K562 (cell line): ENCODE measurements around the gene PODXL. TPM values are rescaled to one million over a fixed set of nuclear protein-coding genes. Genes with fewer than 3 reads are reported as not detected.

Experiments
- ATAC-seq: fragments of 200-7000 bp; cut with Tn5 transposase; 3 replicates; pipeline ENCODE4 v1.9.1; 2020; ENCODE audit warnings: moderate library complexity
- BruUV-seq: library from RNA; stranded (reverse); fragments of 400-500 nt; replicated peaks from 2 replicates; lab custom pipeline; 2021; lab: Mats Ljungman, UMichigan
- CTCF ChIA-PET: fragments of 300-600 bp; formaldehyde crosslinking; extraction: SDS; loops from one replicate; lab custom pipeline; 2021; ENCODE audit warnings: low intra/inter-chr PET ratio; lab: Yijun Ruan, JAX
- POLR2A ChIA-PET: fragments of 300-600, 350-650 bp; sonication (Branson Sonifier 250); formaldehyde crosslinking; extraction: SDS; loops from one replicate; lab custom pipeline; 2021; ENCODE audit warnings: antibody characterized with exemption, inconsistent platforms; lab: Yijun Ruan, JAX
- DNase-seq, 4 experiments: peaks; one replicate each; pipeline versions ENCODE4 v3.0.0 to v3.0.0-alpha.2; 2011 to 2018; ENCODE audit warnings: low spot score in 3 of 4, mixed read lengths in 3 of 4; ENCODE audit errors: extremely low read depth in 1 of 4
- FAIRE-seq: peaks from 2 replicates; lab custom pipeline; 2011; peaks lifted over from hg19 to GRCh38; lab: Jason Lieb, UNC
- H2AFZ ChIP-seq: 2 replicates; pipeline ENCODE4 v1.6.0; 2011; ENCODE audit warnings: low read depth, low read length, control low read depth, inconsistent platforms
- H3K27ac ChIP-seq: fragments of 200-600 bp; 3 replicates; pipeline ENCODE4 v1.8.0; 2011; ENCODE audit warnings: low read depth, mild to moderate bottlenecking, control low read depth, inconsistent platforms, low read length, moderate library complexity, mixed read lengths; ENCODE audit errors: extremely low read depth
- H3K27me3 ChIP-seq, 2 experiments: fragments of 300-600 bp in 1 of 2; 2 replicates in 1 of 2; 3 replicates in 1 of 2; pipeline versions ENCODE4 v1.6.0 to v1.8.0; 2011; ENCODE audit warnings: inconsistent platforms in 2 of 2, low read length in 2 of 2, mild to moderate bottlenecking in 1 of 2, mixed read lengths in 1 of 2, moderate library complexity in 1 of 2; ENCODE audit not compliant: control insufficient read depth in 2 of 2, insufficient read depth in 2 of 2
- H3K36me3 ChIP-seq: fragments of 300-600 bp; 3 replicates; pipeline ENCODE4 v1.8.0; 2011; ENCODE audit warnings: mild to moderate bottlenecking, low read length, inconsistent platforms; ENCODE audit not compliant: control insufficient read depth, insufficient read depth
- H3K4me1 ChIP-seq, 2 experiments: fragments of 200-600 bp in 1 of 2; replicated peaks in 1 of 2; 2 replicates in 1 of 2; 3 replicates in 1 of 2; pipeline versions ENCODE4 v1.5.1 to v1.8.0; 2011; ENCODE audit warnings: inconsistent platforms in 2 of 2, low read length in 2 of 2, mild to moderate bottlenecking in 1 of 2, mixed read lengths in 1 of 2, moderate library complexity in 1 of 2; ENCODE audit not compliant: control insufficient read depth in 2 of 2, insufficient read depth in 2 of 2
- H3K4me2 ChIP-seq: 2 replicates; pipeline ENCODE4 v1.6.1; 2011; ENCODE audit warnings: low read length, control low read depth, inconsistent platforms, mixed read lengths; ENCODE audit not compliant: insufficient read depth
- H3K4me3 ChIP-seq: fragments of 200-600 bp; sonication (generic), shearing (Covaris generic); 2 replicates; pipeline ENCODE4 v1.5.1; 2016; ENCODE audit warnings: control low read depth, inconsistent platforms
- H3K79me2 ChIP-seq: fragments of 200-600 bp; 3 replicates; pipeline ENCODE4 v1.8.0; 2011; ENCODE audit warnings: low read length, inconsistent platforms; ENCODE audit not compliant: control insufficient read depth, insufficient read depth
- H3K9ac ChIP-seq, 2 experiments: 2 replicates each; pipeline versions ENCODE4 v1.6.0 to v1.6.1; 2011; ENCODE audit warnings: low read depth in 2 of 2, low read length in 2 of 2, control low read depth in 1 of 2, inconsistent platforms in 1 of 2, mild to moderate bottlenecking in 1 of 2, mixed read lengths in 1 of 2; ENCODE audit not compliant: insufficient read depth in 1 of 2
- H3K9me1 ChIP-seq: one replicate; pipeline ENCODE4 v1.6.0; 2011; ENCODE audit warnings: inconsistent platforms, mild to moderate bottlenecking, low read length, moderate library complexity; ENCODE audit not compliant: control insufficient read depth, insufficient read depth
- H3K9me3 ChIP-seq: replicated peaks from 2 replicates; pipeline ENCODE4 v1.5.1; 2011; ENCODE audit warnings: low read depth, low read length, inconsistent platforms; ENCODE audit not compliant: control insufficient read depth, insufficient read depth
- H4K20me1 ChIP-seq: replicated peaks from 2 replicates; pipeline ENCODE4 v1.6.1; 2011; ENCODE audit warnings: low read length, inconsistent platforms, mixed read lengths; ENCODE audit not compliant: control insufficient read depth, insufficient read depth
- DIDO1 ChIP-seq: fragments of 450-650 bp; IDR thresholded peaks from 2 replicates; pipeline ENCODE4 v1.6.1; 2016; ENCODE audit warnings: low read depth, missing biosample characterization, missing genetic modification characterization
- MCM3 ChIP-seq: fragments of 450-650 bp; IDR thresholded peaks from 2 replicates; pipeline ENCODE4 v1.6.1; 2016
- MEIS2 ChIP-seq: fragments of 450-650 bp; IDR thresholded peaks from 2 replicates; pipeline ENCODE4 v1.6.1; 2014; ENCODE audit warnings: mild to moderate bottlenecking; ENCODE audit not compliant: partially characterized antibody
- NFXL1 ChIP-seq: fragments of 450-650 bp; formaldehyde crosslinking; IDR thresholded peaks from 2 replicates; pipeline ENCODE4 v1.4.0; 2021; ENCODE audit warnings: mild to moderate bottlenecking
- POLR2G ChIP-seq: fragments of 200-400 bp; formaldehyde crosslinking; IDR thresholded peaks from 2 replicates; pipeline ENCODE4 v1.6.1; 2017; ENCODE audit warnings: low read depth, mild to moderate bottlenecking, antibody characterized with exemption, low read length, moderate library complexity
- RUNX1 ChIP-seq: sonication (generic); IDR thresholded peaks from 2 replicates; pipeline ENCODE4 v1.6.1; 2016; ENCODE audit warnings: antibody characterized with exemption, low read depth
- SRSF3 ChIP-seq: fragments of 200-400 bp; formaldehyde crosslinking; IDR thresholded peaks from 2 replicates; pipeline ENCODE4 v1.6.1; 2016; ENCODE audit warnings: mild to moderate bottlenecking, low read length, moderate library complexity; ENCODE audit not compliant: insufficient read depth
- YY1 ChIP-seq, 3 experiments: IDR thresholded peaks; 2 replicates each; pipeline ENCODE4 v1.6.1; 2011; ENCODE audit warnings: low read length in 2 of 3, mild to moderate bottlenecking in 2 of 3, moderate library complexity in 2 of 3, borderline replicate concordance in 1 of 3, control low read depth in 1 of 3, low read depth in 1 of 3; ENCODE audit not compliant: insufficient read depth in 3 of 3, insufficient replicate concordance in 2 of 3, control insufficient read depth in 1 of 3, insufficient read length in 1 of 3; ENCODE audit errors: extremely low read depth in 1 of 3
- ZBTB1 ChIP-seq: sonication (generic); formaldehyde crosslinking; IDR thresholded peaks from 2 replicates; pipeline ENCODE4 v1.8.1; 2023; ENCODE audit warnings: missing genetic modification reagents, low read depth, mild to moderate bottlenecking, borderline replicate concordance
- ZFP30 ChIP-seq: fragments of 250-450 bp; sonication (Bioruptor Pico); IDR thresholded peaks from 2 replicates; pipeline ENCODE4 v1.8.0; 2022; ENCODE audit warnings: moderate library complexity, mild to moderate bottlenecking, inconsistent platforms, borderline replicate concordance
- ZNF121 ChIP-seq: sonication (generic); formaldehyde crosslinking; conservative IDR thresholded peaks from 2 replicates; pipeline ENCODE4 v1.8.0; 2022; ENCODE audit warnings: missing genetic modification reagents
- ZNF77 ChIP-seq: fragments of 250-450 bp; sonication (Bioruptor Pico); IDR thresholded peaks from 2 replicates; pipeline ENCODE4 v1.5.0; 2020
- WGBS: fragments of 100-300 bp; shearing (Covaris generic); methylation state at CpG from one replicate; pipeline ENCODE4 v1.1.6; 2016; ENCODE audit warnings: low coverage, mixed read lengths; ENCODE audit not compliant: insufficient coverage; ENCODE audit errors: missing lambda C conversion rate; 5-methylcytosine and 5-hydroxymethylcytosine counted together
- in situ Hi-C: fragments of 300-500 bp; cut with MboI; formaldehyde crosslinking; loops from 4 replicates; pipeline ENCODE4 v1.15.0; 2018; ENCODE audit warnings: inconsistent platforms, mixed read lengths
- intact Hi-C: fragments of 100-400 bp; cut with micrococcal nuclease; formaldehyde crosslinking; loops from 2 replicates; pipeline ENCODE4 v1.14.2; 2022
- polyA plus RNA-seq, 8 experiments: library from polyadenylated mRNA; depleted of rRNA in 4 of 8; stranded (reverse) in 5 of 8; unstranded in 3 of 8; fragments of >200 nt; fragmentation: Nextera tagmentation in 2 of 8; fragmentation: Illumina TruSeq in 1 of 8; extraction: Ambion mirVana in 2 of 8; extraction: Trizol in 1 of 8; gene quantifications; 2 replicates each; pipeline versions ENCODE4 v1.2.1 to v1.2.3, GENCODE V29; 2011 to 2014; ENCODE audit warnings: inconsistent platforms in 1 of 8, missing spikeins in 1 of 8
- total RNA-seq, 7 experiments: library from RNA; depleted of rRNA in 6 of 7; stranded (reverse); fragments of >200 nt in 6 of 7; fragmentation: Illumina TruSeq in 2 of 7; extraction: Trizol in 2 of 7; gene quantifications; 2 replicates each; pipeline versions ENCODE4 v1.2.1 to v1.2.3, GENCODE V29; 2011 to 2021; ENCODE audit warnings: low replicate concordance in 1 of 7
- TF ChIP-seq, protein P1 (sequence below): fragments of 250-450 bp; sonication (Bioruptor Pico); IDR thresholded peaks from 2 replicates; pipeline ENCODE4 v1.4.0; 2020; ENCODE audit warnings: mild to moderate bottlenecking
- TF ChIP-seq, protein P2 (sequence below): IDR thresholded peaks from 3 replicates; pipeline ENCODE4 v1.6.1; 2011; ENCODE audit warnings: borderline replicate concordance, mild to moderate bottlenecking; ENCODE audit not compliant: insufficient read length, insufficient read depth
- TF ChIP-seq, protein P3 (sequence below): fragments of 450-650 bp; IDR thresholded peaks from 2 replicates; pipeline ENCODE4 v1.6.1; 2018; ENCODE audit warnings: mild to moderate bottlenecking, low read depth; ENCODE audit not compliant: partially characterized antibody
- TF ChIP-seq, protein P4 (sequence below), 3 experiments: fragments of 200-800 bp in 1 of 3; sonication (Bioruptor generic) in 1 of 3; sonication (generic) in 1 of 3; formaldehyde crosslinking in 1 of 3; IDR thresholded peaks; 2 replicates each; pipeline versions ENCODE4 v1.6.1 to v1.8.0; 2016 to 2022; ENCODE audit warnings: mild to moderate bottlenecking in 2 of 3, missing compliant biosample characterization in 2 of 3, missing genetic modification characterization in 2 of 3, missing genetic modification reagents in 1 of 3

Gene PODXL
- total and polyA plus RNA-seq, 9 of the 15 experiments (the other 6 are each of a cell fraction or from before 2014, with no cell fraction given): 0.01 to 0.73 (median 0.07) TPM

DNA sequence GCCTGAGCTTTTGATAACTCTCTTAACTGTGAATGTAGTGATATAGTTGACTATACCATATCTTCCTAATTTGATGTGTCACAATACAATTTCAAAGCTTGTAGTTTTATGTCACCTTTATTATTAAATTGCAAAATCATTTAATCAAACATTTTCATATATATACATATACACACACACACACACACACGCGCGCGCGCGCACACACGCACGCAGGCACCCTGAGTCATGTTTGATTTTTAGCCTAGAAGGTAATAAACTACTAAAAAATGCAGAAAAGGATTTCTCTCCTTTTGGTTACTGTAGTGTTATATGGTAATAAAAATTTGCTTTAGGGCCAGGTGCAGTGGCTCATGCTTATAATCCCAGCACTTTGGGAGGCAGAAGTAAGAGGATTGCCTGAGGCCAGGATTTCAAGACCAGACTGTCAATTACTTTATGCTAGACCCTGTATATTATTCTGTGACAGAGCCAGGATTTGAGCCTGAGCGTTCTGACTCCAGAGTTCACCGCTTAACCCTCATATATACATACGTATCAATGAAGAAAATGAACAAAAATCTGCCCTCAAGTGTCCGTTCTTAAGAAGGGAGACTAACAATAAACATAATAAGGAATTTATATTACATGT is 89.6 kb downstream of the PODXL start:
- in situ Hi-C loops: no loop called here
- no peak for ATAC-seq
- FAIRE-seq: no peak
- TF ChIP-seq RUNX1 (no peak), ZBTB1 (no peak), YY1 (IDR thresholded peaks at IDR 0.05; ENCODE audit: borderline replicate concordance in 1 of 3, control insufficient read depth in 1 of 3, extremely low read depth in 1 of 3, insufficient read depth in 3 of 3, insufficient read length in 1 of 3, insufficient replicate concordance in 2 of 3, low read depth in 1 of 3, low read length in 2 of 3) (no peak), ZFP30 (CRISPR knock-in tag) (no peak), ZNF121 (CRISPR knock-in tag) (no peak), DIDO1 (tag) (no peak), ZNF77 (CRISPR knock-in tag) (no peak), SRSF3 (no peak), NFXL1 (CRISPR knock-in tag) (no peak), MEIS2 (no peak), POLR2G (no peak), MCM3 (no peak)
- TF ChIP-seq, protein P1, sequence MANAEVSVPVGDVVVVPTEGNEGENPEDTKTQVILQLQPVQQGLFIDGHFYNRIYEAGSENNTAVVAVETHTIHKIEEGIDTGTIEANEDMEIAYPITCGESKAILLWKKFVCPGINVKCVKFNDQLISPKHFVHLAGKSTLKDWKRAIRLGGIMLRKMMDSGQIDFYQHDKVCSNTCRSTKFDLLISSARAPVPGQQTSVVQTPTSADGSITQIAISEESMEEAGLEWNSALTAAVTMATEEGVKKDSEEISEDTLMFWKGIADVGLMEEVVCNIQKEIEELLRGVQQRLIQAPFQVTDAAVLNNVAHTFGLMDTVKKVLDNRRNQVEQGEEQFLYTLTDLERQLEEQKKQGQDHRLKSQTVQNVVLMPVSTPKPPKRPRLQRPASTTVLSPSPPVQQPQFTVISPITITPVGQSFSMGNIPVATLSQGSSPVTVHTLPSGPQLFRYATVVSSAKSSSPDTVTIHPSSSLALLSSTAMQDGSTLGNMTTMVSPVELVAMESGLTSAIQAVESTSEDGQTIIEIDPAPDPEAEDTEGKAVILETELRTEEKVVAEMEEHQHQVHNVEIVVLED (CRISPR knock-in tag): no peak
- TF ChIP-seq, protein P2, sequence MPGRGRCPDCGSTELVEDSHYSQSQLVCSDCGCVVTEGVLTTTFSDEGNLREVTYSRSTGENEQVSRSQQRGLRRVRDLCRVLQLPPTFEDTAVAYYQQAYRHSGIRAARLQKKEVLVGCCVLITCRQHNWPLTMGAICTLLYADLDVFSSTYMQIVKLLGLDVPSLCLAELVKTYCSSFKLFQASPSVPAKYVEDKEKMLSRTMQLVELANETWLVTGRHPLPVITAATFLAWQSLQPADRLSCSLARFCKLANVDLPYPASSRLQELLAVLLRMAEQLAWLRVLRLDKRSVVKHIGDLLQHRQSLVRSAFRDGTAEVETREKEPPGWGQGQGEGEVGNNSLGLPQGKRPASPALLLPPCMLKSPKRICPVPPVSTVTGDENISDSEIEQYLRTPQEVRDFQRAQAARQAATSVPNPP: no peak
- TF ChIP-seq, protein P3, sequence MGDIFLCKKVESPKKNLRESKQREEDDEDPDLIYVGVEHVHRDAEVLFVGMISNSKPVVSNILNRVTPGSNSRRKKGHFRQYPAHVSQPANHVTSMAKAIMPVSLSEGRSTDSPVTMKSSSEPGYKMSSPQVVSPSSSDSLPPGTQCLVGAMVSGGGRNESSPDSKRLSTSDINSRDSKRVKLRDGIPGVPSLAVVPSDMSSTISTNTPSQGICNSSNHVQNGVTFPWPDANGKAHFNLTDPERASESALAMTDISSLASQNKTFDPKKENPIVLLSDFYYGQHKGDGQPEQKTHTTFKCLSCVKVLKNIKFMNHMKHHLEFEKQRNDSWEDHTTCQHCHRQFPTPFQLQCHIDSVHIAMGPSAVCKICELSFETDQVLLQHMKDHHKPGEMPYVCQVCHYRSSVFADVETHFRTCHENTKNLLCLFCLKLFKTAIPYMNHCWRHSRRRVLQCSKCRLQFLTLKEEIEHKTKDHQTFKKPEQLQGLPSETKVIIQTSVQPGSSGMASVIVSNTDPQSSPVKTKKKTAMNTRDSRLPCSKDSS: no peak
- TF ChIP-seq, protein P4, sequence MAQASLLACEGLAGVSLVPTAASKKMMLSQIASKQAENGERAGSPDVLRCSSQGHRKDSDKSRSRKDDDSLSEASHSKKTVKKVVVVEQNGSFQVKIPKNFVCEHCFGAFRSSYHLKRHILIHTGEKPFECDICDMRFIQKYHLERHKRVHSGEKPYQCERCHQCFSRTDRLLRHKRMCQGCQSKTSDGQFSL (CRISPR knock-in tag; IDR thresholded peaks at IDR 0.05): no peak
- TF ChIP-seq, protein P4 (tag; IDR thresholded peaks at IDR 0.05): no peak

More for the DNA sequence above, 89.6 kb downstream of the PODXL start:
- no peaks in the 10 kb centered on the region for H3K79me2 ChIP-seq
- WGBS: 88% methylated on average over 12 of the region's 12 CpGs
- no peaks in the 10 kb centered on the region for H3K27me3 ChIP-seq
- no peak overlapping the region for H3K9ac ChIP-seq
- H3K4me2 ChIP-seq: no peak overlapping the region
- peaks cover 91% of the 10 kb centered on the region for H3K36me3 ChIP-seq
- intact Hi-C loops: no loop called here
- H3K9me1 ChIP-seq: no peaks in the 10 kb centered on the region
- no peak overlapping the region for H3K4me3 ChIP-seq
- POLR2A ChIA-PET: no interaction called here
- BruUV-seq: no TSS peak
- no peaks in the 10 kb centered on the region for H4K20me1 ChIP-seq
- no peak overlapping the region for H3K27ac ChIP-seq
- DNase-seq: no peak
- H2AFZ ChIP-seq: no peak overlapping the region
- H3K9me3 ChIP-seq: no peaks in the 10 kb centered on the region
- H3K4me1 ChIP-seq: no peaks in the 10 kb centered on the region
- CTCF ChIA-PET: no interaction called here
